ENCODE measurements around the gene CNTNAP1. TPM values are rescaled to one million over a fixed set of nuclear protein-coding genes. Genes with fewer than 3 reads are reported as not detected.

CNTNAP1 gene
- total and polyA plus RNA-seq, 9 of the 15 experiments (the other 6 are each of a cell fraction or from before 2014, with no cell fraction given), result 0.10 to 1.8 (median 0.62) TPM

DNA sequence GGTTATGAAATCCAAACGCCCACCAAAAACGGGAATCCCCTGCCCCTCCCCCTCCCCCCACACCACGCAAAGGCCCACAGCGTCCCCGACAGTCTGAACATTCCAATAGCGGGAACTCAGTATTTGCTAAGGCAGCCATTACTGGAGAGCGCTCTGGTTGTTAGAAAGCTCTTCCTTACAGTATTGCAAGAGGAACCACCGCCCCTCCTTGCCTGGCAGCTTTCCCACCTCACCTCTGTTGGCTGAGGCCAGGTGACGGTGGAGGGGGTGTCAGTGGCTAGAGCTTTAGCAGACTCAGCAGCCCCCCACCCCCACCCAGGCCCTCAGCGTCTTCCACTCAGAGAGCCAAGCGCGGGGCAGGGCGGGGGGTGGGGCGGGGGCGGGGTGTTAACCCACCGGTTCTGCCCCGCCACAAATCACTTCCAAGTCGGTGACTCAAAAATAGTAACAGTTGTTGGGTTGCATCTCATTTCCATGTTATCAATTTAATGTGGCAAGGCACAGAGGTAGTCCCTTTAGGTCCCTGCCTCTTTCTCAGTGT lies 3.3 kb upstream of the CNTNAP1 start (continued):
- no peak for TF ChIP-seq HNRNPK (IDR thresholded peaks at IDR 0.05; ENCODE audit: low read depth, low read length, poor library complexity, severe bottlenecking)
- TF ChIP-seq, protein P1, sequence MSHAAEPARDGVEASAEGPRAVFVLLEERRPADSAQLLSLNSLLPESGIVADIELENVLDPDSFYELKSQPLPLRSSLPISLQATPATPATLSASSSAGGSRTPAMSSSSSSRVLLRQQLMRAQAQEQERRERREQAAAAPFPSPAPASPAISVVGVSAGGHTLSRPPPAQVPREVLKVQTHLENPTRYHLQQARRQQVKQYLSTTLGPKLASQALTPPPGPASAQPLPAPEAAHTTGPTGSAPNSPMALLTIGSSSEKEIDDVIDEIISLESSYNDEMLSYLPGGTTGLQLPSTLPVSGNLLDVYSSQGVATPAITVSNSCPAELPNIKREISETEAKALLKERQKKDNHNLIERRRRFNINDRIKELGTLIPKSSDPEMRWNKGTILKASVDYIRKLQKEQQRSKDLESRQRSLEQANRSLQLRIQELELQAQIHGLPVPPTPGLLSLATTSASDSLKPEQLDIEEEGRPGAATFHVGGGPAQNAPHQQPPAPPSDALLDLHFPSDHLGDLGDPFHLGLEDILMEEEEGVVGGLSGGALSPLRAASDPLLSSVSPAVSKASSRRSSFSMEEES (CRISPR knock-in tag; IDR thresholded peaks at IDR 0.05), result no peak
- TF ChIP-seq TAL1 (IDR thresholded peaks at IDR 0.05), result no peak
- no peak for TF ChIP-seq ZNF408 (CRISPR knock-in tag; IDR thresholded peaks at IDR 0.05; ENCODE audit: low read depth)
- TF ChIP-seq FOXP1 (CRISPR knock-in tag; IDR thresholded peaks at IDR 0.05), result no peak
- TF ChIP-seq, protein P2, sequence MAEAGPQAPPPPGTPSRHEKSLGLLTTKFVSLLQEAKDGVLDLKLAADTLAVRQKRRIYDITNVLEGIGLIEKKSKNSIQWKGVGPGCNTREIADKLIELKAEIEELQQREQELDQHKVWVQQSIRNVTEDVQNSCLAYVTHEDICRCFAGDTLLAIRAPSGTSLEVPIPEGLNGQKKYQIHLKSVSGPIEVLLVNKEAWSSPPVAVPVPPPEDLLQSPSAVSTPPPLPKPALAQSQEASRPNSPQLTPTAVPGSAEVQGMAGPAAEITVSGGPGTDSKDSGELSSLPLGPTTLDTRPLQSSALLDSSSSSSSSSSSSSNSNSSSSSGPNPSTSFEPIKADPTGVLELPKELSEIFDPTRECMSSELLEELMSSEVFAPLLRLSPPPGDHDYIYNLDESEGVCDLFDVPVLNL (CRISPR knock-in tag; IDR thresholded peaks at IDR 0.05; ENCODE audit: low read depth), result no peak
- TF ChIP-seq MECOM (CRISPR knock-in tag; IDR thresholded peaks at IDR 0.05), result no peak
- TF ChIP-seq TEAD1 (CRISPR knock-in tag; IDR thresholded peaks at IDR 0.05), result no peak
- peak; percentile 56; the same call in 1 of the 2 replicates for TF ChIP-seq ZBTB7A (IDR thresholded peaks at IDR 0.05; ENCODE audit: borderline replicate concordance, control insufficient read depth, low read depth, low read length)
- TF ChIP-seq HMGN3 (IDR thresholded peaks at IDR 0.05; ENCODE audit: borderline replicate concordance, extremely low read depth, insufficient read length, low read depth, low read length), result no peak
- TF ChIP-seq, protein P3, sequence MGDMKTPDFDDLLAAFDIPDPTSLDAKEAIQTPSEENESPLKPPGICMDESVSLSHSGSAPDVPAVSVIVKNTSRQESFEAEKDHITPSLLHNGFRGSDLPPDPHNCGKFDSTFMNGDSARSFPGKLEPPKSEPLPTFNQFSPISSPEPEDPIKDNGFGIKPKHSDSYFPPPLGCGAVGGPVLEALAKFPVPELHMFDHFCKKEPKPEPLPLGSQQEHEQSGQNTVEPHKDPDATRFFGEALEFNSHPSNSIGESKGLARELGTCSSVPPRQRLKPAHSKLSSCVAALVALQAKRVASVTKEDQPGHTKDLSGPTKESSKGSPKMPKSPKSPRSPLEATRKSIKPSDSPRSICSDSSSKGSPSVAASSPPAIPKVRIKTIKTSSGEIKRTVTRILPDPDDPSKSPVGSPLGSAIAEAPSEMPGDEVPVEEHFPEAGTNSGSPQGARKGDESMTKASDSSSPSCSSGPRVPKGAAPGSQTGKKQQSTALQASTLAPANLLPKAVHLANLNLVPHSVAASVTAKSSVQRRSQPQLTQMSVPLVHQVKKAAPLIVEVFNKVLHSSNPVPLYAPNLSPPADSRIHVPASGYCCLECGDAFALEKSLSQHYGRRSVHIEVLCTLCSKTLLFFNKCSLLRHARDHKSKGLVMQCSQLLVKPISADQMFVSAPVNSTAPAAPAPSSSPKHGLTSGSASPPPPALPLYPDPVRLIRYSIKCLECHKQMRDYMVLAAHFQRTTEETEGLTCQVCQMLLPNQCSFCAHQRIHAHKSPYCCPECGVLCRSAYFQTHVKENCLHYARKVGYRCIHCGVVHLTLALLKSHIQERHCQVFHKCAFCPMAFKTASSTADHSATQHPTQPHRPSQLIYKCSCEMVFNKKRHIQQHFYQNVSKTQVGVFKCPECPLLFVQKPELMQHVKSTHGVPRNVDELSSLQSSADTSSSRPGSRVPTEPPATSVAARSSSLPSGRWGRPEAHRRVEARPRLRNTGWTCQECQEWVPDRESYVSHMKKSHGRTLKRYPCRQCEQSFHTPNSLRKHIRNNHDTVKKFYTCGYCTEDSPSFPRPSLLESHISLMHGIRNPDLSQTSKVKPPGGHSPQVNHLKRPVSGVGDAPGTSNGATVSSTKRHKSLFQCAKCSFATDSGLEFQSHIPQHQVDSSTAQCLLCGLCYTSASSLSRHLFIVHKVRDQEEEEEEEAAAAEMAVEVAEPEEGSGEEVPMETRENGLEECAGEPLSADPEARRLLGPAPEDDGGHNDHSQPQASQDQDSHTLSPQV (IDR thresholded peaks at IDR 0.05), result no peak
- TF ChIP-seq YY1 (IDR thresholded peaks at IDR 0.05; ENCODE audit: borderline replicate concordance in 1 of 3, control insufficient read depth in 1 of 3, extremely low read depth in 1 of 3, insufficient read depth in 3 of 3, insufficient read length in 1 of 3, insufficient replicate concordance in 2 of 3, low read depth in 1 of 3, low read length in 2 of 3), result peak in 2 of 3 experiments; percentile 72 to 87
- TF ChIP-seq CREM (IDR thresholded peaks at IDR 0.05; ENCODE audit: low read depth), result 0 out of 2 replicates have a peak, but pooled peaks have one; percentile 29
- TF ChIP-seq, protein P4, sequence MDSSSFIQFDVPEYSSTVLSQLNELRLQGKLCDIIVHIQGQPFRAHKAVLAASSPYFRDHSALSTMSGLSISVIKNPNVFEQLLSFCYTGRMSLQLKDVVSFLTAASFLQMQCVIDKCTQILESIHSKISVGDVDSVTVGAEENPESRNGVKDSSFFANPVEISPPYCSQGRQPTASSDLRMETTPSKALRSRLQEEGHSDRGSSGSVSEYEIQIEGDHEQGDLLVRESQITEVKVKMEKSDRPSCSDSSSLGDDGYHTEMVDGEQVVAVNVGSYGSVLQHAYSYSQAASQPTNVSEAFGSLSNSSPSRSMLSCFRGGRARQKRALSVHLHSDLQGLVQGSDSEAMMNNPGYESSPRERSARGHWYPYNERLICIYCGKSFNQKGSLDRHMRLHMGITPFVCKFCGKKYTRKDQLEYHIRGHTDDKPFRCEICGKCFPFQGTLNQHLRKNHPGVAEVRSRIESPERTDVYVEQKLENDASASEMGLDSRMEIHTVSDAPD (CRISPR knock-in tag; IDR thresholded peaks at IDR 0.05), result no peak
- TF ChIP-seq ZNF184 (CRISPR knock-in tag; IDR thresholded peaks at IDR 0.05), result no peak
- no peak for TF ChIP-seq MIER1 (IDR thresholded peaks at IDR 0.05; ENCODE audit: low read depth)
- no peak for TF ChIP-seq ZFX (CRISPR knock-in tag; IDR thresholded peaks at IDR 0.05)
- no peak for TF ChIP-seq MAFF (IDR thresholded peaks at IDR 0.05; ENCODE audit: low read length)
- TF ChIP-seq TCF7 (IDR thresholded peaks at IDR 0.05; ENCODE audit: borderline replicate concordance), result no peak

Measured in K562 (cell line).